Thyroid gland (tissue), 4 donors: ENCODE measurements around the gene DAGLB. TPM values are rescaled to one million over a fixed set of nuclear protein-coding genes. Genes with fewer than 3 reads are reported as not detected.

Source experiments
- DNase-seq, 2 donors: peaks; one replicate each; pipeline ENCODE4 v3.0.0-alpha.2; 2019
- H3K27ac ChIP-seq, 3 donors: fragments of 200-600 bp; sonication (generic); 1 replicate in 2 of 3; 2 replicates in 1 of 3; pipeline ENCODE4 v1.5.1; 2016 to 2019; ENCODE audit warnings: mild to moderate bottlenecking in 1 of 3, moderate library complexity in 1 of 3
- H3K27me3 ChIP-seq: fragments of 200-600 bp; sonication (generic); one replicate; pipeline ENCODE4 v1.5.1; 2019
- H3K36me3 ChIP-seq, 2 donors: fragments of 200-600 bp; sonication (generic); one replicate each; pipeline ENCODE4 v1.5.1; 2016 to 2019
- H3K4me1 ChIP-seq, 2 donors: fragments of 200-600 bp; sonication (generic); one replicate each; pipeline ENCODE4 v1.5.1; 2017 to 2019
- H3K4me3 ChIP-seq, 3 donors: fragments of 200-600 bp; sonication (generic); replicated peaks in 1 of 3; 1 replicate in 2 of 3; 2 replicates in 1 of 3; pipeline ENCODE4 v1.5.1; 2016; ENCODE audit warnings: mild to moderate bottlenecking in 1 of 3
- H3K9me3 ChIP-seq: fragments of 200-600 bp; sonication (generic); one replicate; pipeline ENCODE4 v1.5.1; 2017
- CTCF ChIP-seq, 6 experiments: fragments of 200-600 bp in 3 of 6; fragments of 450-650 bp in 3 of 6; sonication (generic) in 3 of 6; IDR thresholded peaks; one replicate each; pipeline ENCODE4 v1.5.1; 2016 to 2019; ENCODE audit warnings: antibody characterized with exemption in 6 of 6, mild to moderate bottlenecking in 2 of 6, inconsistent platforms in 1 of 6, moderate library complexity in 1 of 6
- POLR2A ChIP-seq, 2 donors: fragments of 450-650 bp; IDR thresholded peaks; one replicate each; pipeline ENCODE4 v1.6.1; 2017; ENCODE audit warnings: antibody characterized with exemption in 2 of 2, mild to moderate bottlenecking in 2 of 2, moderate library complexity in 1 of 2
- WGBS, 2 donors: methylation state at CpG; one replicate each; pipeline ENCODE4 v1.1.5; 2017; 5-methylcytosine and 5-hydroxymethylcytosine counted together
- intact Hi-C: fragments of 100-400 bp; cut with DNase I; formaldehyde crosslinking; loops from one replicate; pipeline ENCODE4 v1.15.1; 2023
- total RNA-seq, 4 donors: library from RNA; depleted of rRNA; stranded (reverse); fragments of >200 nt; gene quantifications; one replicate each; pipeline ENCODE4 v1.2.3, GENCODE V29; 2016

The DAGLB gene, protein sequence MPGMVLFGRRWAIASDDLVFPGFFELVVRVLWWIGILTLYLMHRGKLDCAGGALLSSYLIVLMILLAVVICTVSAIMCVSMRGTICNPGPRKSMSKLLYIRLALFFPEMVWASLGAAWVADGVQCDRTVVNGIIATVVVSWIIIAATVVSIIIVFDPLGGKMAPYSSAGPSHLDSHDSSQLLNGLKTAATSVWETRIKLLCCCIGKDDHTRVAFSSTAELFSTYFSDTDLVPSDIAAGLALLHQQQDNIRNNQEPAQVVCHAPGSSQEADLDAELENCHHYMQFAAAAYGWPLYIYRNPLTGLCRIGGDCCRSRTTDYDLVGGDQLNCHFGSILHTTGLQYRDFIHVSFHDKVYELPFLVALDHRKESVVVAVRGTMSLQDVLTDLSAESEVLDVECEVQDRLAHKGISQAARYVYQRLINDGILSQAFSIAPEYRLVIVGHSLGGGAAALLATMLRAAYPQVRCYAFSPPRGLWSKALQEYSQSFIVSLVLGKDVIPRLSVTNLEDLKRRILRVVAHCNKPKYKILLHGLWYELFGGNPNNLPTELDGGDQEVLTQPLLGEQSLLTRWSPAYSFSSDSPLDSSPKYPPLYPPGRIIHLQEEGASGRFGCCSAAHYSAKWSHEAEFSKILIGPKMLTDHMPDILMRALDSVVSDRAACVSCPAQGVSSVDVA
- 10 to 100 TPM; 14.1 to 18.4 (median 16.2) TPM for total RNA-seq

DNA sequence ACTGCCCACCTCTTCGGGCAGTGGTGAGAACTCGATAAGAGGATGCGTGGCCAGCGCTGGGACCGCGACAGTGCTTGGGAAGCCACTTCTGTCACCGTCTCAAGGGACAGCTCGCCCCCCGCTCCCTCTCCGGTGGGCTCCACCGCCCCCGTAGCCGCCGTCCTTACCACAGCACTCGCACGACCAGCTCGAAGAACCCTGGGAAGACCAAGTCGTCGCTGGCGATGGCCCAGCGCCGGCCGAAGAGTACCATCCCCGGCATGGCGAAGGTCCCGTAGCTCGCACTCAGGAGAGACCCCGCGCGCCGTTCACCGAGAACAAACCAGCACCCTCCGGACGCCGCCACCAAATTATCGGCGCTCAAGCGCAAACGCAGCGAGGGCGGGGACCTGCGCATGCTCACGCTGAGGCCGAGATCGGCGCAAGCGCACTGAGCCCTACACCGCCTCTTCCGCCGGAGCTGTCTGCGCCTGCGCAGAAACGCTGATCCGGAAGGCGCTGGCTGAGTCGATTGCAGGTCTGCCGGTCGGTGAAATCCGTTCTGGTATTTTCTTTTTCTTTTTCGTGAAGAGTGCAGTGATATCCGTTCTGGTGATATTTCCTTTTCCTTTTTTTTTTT lies at the start of gene DAGLB:
Gene DAGLB (minus strand): TSS at position 374 of the 619 bp plus-strand sequence. CDS start 112 bp downstream, at position 262.
- Histone ChIP-seq H3K27ac (peak within 1 kb of the TSS; percentile 75 to 86 (median 83)), H3K9me3 (no peaks in the 10 kb centered on the region), H3K27me3 (no peaks in the 10 kb centered on the region), H3K4me1 (peaks cover 15 to 30% of the 10 kb centered on the region in 2 donors), H3K4me3 (peak within 1 kb of the TSS; percentile 90 to 96 (median 96)), H3K36me3 (peaks cover 0 to 6% of the 10 kb centered on the region in 2 donors)
- DNase-seq: peak; percentile 90 to 93
- 0 to 1% methylated on average over 24 to 40 of the region's 61 CpGs for WGBS, 2 donors
- intact Hi-C loops: no loop called here
- peak in 1 of 6 experiments; percentile 11 for TF ChIP-seq CTCF (IDR thresholded peaks at IDR 0.05)
- TF ChIP-seq POLR2A (IDR thresholded peaks at IDR 0.05): peak; percentile 57 to 91

DNA sequence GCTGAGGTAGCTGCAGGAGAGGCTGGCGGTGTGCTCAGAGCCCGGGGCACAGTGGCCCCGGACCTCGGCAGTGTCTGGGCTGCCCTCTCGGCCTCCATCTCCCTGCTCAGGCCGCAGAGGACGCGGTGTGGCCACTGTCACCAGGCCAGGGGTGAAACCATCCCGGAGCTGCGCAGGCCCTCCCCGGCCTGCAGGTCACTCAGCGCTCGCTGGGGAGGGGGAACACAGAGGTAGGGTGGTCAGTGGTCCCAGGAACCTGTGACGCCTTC lies 49.8 kb upstream of the DAGLB start:
- H3K4me3 ChIP-seq: no peak overlapping the region
- H3K4me1 ChIP-seq: peaks cover 0 to under 1% of the 10 kb centered on the region in 2 donors
- H3K9me3 ChIP-seq: no peaks in the 10 kb centered on the region
- no peak for TF ChIP-seq POLR2A (IDR thresholded peaks at IDR 0.05)
- TF ChIP-seq CTCF (IDR thresholded peaks at IDR 0.05): no peak
- H3K27me3 ChIP-seq: no peaks in the 10 kb centered on the region
- intact Hi-C loops: no loop called here
- 88% methylated on average over 9 of the region's 14 CpGs; no CpG with 5 or more reads in 1 of the 2 donors for WGBS, 2 donors
- H3K36me3 ChIP-seq: no peaks in the 10 kb centered on the region
- no peak overlapping the region for H3K27ac ChIP-seq
- no peak for DNase-seq

DNA sequence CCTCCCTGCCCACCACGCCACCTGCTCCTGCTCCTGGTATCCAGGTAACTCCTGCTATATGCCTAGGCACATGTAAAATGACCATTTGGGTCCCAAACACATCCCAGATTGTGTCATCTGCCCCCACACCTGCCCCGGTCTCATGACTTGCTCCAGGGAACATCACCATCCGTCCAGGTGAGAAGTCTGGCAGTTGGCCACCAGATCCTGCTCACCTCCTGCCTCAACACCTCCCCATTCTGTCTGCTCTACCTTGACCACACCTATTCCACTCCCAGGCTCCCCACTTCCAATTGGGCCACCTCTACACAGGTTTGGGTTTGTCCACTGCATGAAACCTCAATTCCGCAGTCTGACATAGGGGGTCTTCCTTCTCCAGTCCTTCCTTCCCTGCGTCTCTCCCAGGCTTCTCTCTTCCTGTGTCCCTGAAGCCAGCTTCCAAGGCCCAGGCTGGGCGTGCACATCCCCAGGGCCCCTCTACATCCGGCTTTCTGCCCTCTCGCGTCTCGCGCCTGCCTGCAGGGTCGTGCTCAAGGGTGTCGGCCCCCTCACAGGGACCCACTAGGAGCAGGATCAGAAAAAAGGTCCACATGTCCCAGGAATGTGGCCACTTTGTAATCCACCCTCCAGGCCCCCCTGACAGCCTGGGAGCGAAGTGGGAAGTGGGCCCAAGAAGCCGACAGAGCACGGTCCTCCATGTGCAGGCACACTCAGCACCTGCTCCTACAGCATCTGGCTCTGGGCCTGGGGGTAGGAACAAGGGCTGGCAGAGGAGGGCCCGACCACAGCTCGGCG lies 49.3 kb upstream of the DAGLB start:
- TF ChIP-seq CTCF (IDR thresholded peaks at IDR 0.05): no peak
- no peak for TF ChIP-seq POLR2A (IDR thresholded peaks at IDR 0.05)
- H3K4me1 ChIP-seq: no peaks in the 10 kb centered on the region
- no peaks in the 10 kb centered on the region for H3K9me3 ChIP-seq
- H3K36me3 ChIP-seq: no peaks in the 10 kb centered on the region
- intact Hi-C loops: no loop called here
- H3K27ac ChIP-seq: no peak overlapping the region
- no peaks in the 10 kb centered on the region for H3K27me3 ChIP-seq
- WGBS, 2 donors: 80 to 86% methylated on average over 17 of the region's 19 CpGs
- H3K4me3 ChIP-seq: no peak overlapping the region
- no peak for DNase-seq

DNA sequence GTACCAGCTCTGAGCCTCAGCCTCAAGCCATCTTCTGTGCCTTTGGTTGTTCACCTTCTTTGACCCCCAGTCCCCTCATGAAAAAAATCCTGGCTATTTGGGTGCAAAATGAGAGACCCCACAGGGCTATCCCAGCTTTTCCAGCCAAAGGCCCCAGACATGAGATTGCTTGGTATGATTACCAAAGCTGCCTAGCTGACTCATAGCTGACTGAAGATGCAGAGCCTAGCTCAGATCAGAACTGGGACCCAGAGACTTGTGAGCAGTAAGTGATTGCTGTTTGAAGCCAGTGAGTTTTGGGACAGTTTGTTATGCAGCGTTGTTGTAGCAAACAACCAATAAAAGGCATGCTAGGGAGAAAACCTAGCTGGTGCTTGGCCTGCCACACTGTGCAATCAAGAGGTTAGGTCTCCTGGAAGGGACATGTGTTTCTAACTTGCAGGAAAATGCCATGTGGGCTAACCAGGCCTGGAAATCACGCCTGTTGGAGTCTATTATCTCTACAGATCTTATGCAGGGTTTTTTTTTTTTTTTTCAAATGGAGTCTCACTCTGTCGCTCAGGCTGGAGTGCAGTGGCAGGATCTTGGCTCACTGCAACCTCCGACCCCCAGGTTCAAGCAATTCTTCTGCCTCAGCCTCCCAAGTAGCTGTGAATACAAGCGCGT lies 48.0 kb upstream of the DAGLB start:
- no peaks in the 10 kb centered on the region for H3K4me1 ChIP-seq
- 95 to 99% methylated on average over 6 of the region's 6 CpGs for WGBS, 2 donors
- no peak for DNase-seq
- intact Hi-C loops: no loop called here
- no peaks in the 10 kb centered on the region for H3K36me3 ChIP-seq
- no peak overlapping the region for H3K4me3 ChIP-seq
- H3K9me3 ChIP-seq: no peaks in the 10 kb centered on the region
- no peak overlapping the region for H3K27ac ChIP-seq
- TF ChIP-seq POLR2A (IDR thresholded peaks at IDR 0.05) (no peak), CTCF (IDR thresholded peaks at IDR 0.05) (no peak)
- H3K27me3 ChIP-seq: no peaks in the 10 kb centered on the region
